ENCODE results near the gene PDE4D. TPM values are rescaled to one million over a fixed set of nuclear protein-coding genes. Genes with fewer than 3 reads are reported as not detected.

PDE4D gene
- total and polyA plus RNA-seq, 10 of the 15 experiments (the other 5 are each of a cell fraction or from before 2014, with no cell fraction given) = 0.87 to 4.1 (median 2.2) TPM

DNA sequence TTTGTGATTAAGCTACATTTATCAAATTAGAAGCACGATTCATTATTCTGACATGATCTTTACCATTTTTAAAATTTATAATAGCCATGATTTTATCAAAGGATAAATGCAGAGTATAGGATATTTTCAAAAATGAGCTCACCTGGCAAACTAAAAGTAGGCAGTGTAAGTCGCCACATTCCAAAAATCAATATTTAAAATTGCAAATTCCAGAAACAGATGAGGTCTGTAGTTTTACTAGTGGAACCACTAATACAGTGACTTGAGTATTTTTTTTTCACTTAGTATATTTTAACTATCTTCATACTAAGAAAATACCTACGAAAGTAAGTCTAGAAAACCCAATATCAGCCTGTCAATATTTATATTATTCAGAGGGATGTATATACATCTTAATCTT, 164.2 kb downstream of the PDE4D start:
- no peak overlapping the region for H2AFZ ChIP-seq (ENCODE audit: control insufficient read depth, low read depth, low read length)
- no peaks in the 10 kb centered on the region for H3K79me2 ChIP-seq (ENCODE audit: control insufficient read depth, insufficient read depth, low read length)
- intact Hi-C loops (cut with micrococcal nuclease; ENCODE audit: unreplicated experiment) = no loop called here
- no peaks in the 10 kb centered on the region for H3K9me3 ChIP-seq (replicated peaks; ENCODE audit: control insufficient read depth, insufficient read depth, low read length)
- H3K27me3 ChIP-seq (replicated peaks in 1 of 2; ENCODE audit: control insufficient read depth in 2 of 2, insufficient read depth in 2 of 2, low read length in 1 of 2) = no peaks in the 10 kb centered on the region
- CTCF ChIA-PET = interaction anchor here (0.9 to 1.5 kb wide), 4 partner anchors 10 to 339 kb away, joined by 3 to 4 read pairs (median 4); no protein-coding TSS in a partner anchor
- no peaks in the 10 kb centered on the region for H4K20me1 ChIP-seq (ENCODE audit: control insufficient read depth, insufficient read depth)
- no peaks in the 10 kb centered on the region for H3K4me1 ChIP-seq (ENCODE audit: control insufficient read depth, insufficient read depth, low read length)
- POLR2A ChIA-PET = no interaction called here
- in situ Hi-C loops (cut with MboI) = no loop called here
- no peak overlapping the region for H3K27ac ChIP-seq (ENCODE audit: control insufficient read depth, insufficient read depth)
- ATAC-seq (no peak), FAIRE-seq (no peak), DNase-seq (ENCODE audit: low read depth, low spot score) (no peak)
- BruUV-seq (replicated peaks) = no TSS peak
- no peak overlapping the region for H3K4me3 ChIP-seq
- RAD21 ChIA-PET (ENCODE audit: unreplicated experiment) = no interaction called here
- H3K9ac ChIP-seq (ENCODE audit: control insufficient read depth, insufficient read depth, low read length) = no peak overlapping the region
- no peak overlapping the region for H3K4me2 ChIP-seq (ENCODE audit: control insufficient read depth, insufficient read depth)
- H3K36me3 ChIP-seq (ENCODE audit: control insufficient read depth in 2 of 2, insufficient read depth in 2 of 2, low read length in 1 of 2) = no peaks in the 10 kb centered on the region
- SMC1A ChIA-PET (ENCODE audit: uncharacterized antibody, unreplicated experiment) = interaction anchor here (1.4 to 1.6 kb wide), 2 partner anchors 59 to 225 kb away, joined by 3 read pairs; no protein-coding TSS in a partner anchor
- no peak for TF ChIP-seq IRF5 (IDR thresholded peaks at IDR 0.05; ENCODE audit: borderline replicate concordance)
- TF ChIP-seq GABPA (IDR thresholded peaks at IDR 0.05; ENCODE audit: low read depth) = no peak
- no peak for TF ChIP-seq TCF3 (IDR thresholded peaks at IDR 0.05; ENCODE audit: borderline replicate concordance, insufficient read depth, low read depth, low read length)
- TF ChIP-seq, protein P1, sequence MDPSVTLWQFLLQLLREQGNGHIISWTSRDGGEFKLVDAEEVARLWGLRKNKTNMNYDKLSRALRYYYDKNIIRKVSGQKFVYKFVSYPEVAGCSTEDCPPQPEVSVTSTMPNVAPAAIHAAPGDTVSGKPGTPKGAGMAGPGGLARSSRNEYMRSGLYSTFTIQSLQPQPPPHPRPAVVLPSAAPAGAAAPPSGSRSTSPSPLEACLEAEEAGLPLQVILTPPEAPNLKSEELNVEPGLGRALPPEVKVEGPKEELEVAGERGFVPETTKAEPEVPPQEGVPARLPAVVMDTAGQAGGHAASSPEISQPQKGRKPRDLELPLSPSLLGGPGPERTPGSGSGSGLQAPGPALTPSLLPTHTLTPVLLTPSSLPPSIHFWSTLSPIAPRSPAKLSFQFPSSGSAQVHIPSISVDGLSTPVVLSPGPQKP (IDR thresholded peaks at IDR 0.05; ENCODE audit: low read depth, low read length) = no peak
- no peak for TF ChIP-seq POLR2A (IDR thresholded peaks at IDR 0.05; ENCODE audit: low read depth, low read length)
- TF ChIP-seq PAX8 (IDR thresholded peaks at IDR 0.05) = no peak
- TF ChIP-seq MTA2 (IDR thresholded peaks at IDR 0.05; ENCODE audit: low read depth) = no peak
- TF ChIP-seq MEF2B (IDR thresholded peaks at IDR 0.05; ENCODE audit: partially characterized antibody, poor library complexity, severe bottlenecking) = no peak
- TF ChIP-seq, protein P2, sequence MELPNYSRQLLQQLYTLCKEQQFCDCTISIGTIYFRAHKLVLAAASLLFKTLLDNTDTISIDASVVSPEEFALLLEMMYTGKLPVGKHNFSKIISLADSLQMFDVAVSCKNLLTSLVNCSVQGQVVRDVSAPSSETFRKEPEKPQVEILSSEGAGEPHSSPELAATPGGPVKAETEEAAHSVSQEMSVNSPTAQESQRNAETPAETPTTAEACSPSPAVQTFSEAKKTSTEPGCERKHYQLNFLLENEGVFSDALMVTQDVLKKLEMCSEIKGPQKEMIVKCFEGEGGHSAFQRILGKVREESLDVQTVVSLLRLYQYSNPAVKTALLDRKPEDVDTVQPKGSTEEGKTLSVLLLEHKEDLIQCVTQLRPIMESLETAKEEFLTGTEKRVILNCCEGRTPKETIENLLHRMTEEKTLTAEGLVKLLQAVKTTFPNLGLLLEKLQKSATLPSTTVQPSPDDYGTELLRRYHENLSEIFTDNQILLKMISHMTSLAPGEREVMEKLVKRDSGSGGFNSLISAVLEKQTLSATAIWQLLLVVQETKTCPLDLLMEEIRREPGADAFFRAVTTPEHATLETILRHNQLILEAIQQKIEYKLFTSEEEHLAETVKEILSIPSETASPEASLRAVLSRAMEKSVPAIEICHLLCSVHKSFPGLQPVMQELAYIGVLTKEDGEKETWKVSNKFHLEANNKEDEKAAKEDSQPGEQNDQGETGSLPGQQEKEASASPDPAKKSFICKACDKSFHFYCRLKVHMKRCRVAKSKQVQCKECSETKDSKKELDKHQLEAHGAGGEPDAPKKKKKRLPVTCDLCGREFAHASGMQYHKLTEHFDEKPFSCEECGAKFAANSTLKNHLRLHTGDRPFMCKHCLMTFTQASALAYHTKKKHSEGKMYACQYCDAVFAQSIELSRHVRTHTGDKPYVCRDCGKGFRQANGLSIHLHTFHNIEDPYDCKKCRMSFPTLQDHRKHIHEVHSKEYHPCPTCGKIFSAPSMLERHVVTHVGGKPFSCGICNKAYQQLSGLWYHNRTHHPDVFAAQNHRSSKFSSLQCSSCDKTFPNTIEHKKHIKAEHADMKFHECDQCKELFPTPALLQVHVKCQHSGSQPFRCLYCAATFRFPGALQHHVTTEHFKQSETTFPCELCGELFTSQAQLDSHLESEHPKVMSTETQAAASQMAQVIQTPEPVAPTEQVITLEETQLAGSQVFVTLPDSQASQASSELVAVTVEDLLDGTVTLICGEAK (IDR thresholded peaks at IDR 0.05; ENCODE audit: borderline replicate concordance) = no peak
- TF ChIP-seq EED (IDR thresholded peaks at IDR 0.05; ENCODE audit: low read depth) = no peak
- 50% methylated on average over 3 of the region's 3 CpGs for WGBS (ENCODE audit: insufficient coverage, insufficient replicate concordance, low lambda C conversion rate, missing lambda C conversion rate)

Measured in GM12878 (cell line).